HepG2 (cell line): ENCODE results near the gene NPDC1. TPM values are rescaled to one million over a fixed set of nuclear protein-coding genes. Genes with fewer than 3 reads are reported as not detected.

ENCODE experiments used
- GMEB1 ChIP-seq: sonication (generic); formaldehyde crosslinking; IDR thresholded peaks from 2 replicates; pipeline ENCODE4 v1.5.1; 2020; ENCODE audit warnings: missing genetic modification reagents, mild to moderate bottlenecking, borderline replicate concordance
- KDM3A ChIP-seq: IDR thresholded peaks from 2 replicates; pipeline ENCODE4 v1.6.1; 2018; ENCODE audit warnings: low read depth, missing compliant biosample characterization
- KDM5B ChIP-seq: sonication (generic); formaldehyde crosslinking; IDR thresholded peaks from 2 replicates; pipeline ENCODE4 v1.4.0; 2020; ENCODE audit warnings: missing genetic modification reagents, mild to moderate bottlenecking, borderline replicate concordance
- LBX2 ChIP-seq: sonication (generic); formaldehyde crosslinking; IDR thresholded peaks from 2 replicates; pipeline ENCODE4 v1.5.0; 2020; ENCODE audit warnings: missing genetic modification reagents, mild to moderate bottlenecking, borderline replicate concordance
- PAX8 ChIP-seq: sonication (generic); formaldehyde crosslinking; IDR thresholded peaks from 2 replicates; pipeline ENCODE4 v1.8.0; 2022; ENCODE audit warnings: mild to moderate bottlenecking, missing genetic modification reagents, borderline replicate concordance
- PLRG1 ChIP-seq: fragments of 450-650 bp; conservative IDR thresholded peaks from 2 replicates; pipeline ENCODE4 v1.6.1; 2016
- PLSCR1 ChIP-seq: sonication (generic); formaldehyde crosslinking; IDR thresholded peaks from 2 replicates; pipeline ENCODE4 v1.5.0; 2020; ENCODE audit warnings: missing genetic modification reagents, mild to moderate bottlenecking, borderline replicate concordance
- SETDB1 ChIP-seq: sonication (generic); formaldehyde crosslinking; IDR thresholded peaks from 2 replicates; pipeline ENCODE4 v1.5.1; 2020; ENCODE audit warnings: missing genetic modification reagents, mild to moderate bottlenecking, borderline replicate concordance
- TFE3 ChIP-seq: IDR thresholded peaks from 2 replicates; pipeline ENCODE4 v1.6.1; 2016
- WIZ ChIP-seq: sonication (generic); formaldehyde crosslinking; IDR thresholded peaks from 2 replicates; pipeline ENCODE4 v1.5.1; 2020; ENCODE audit warnings: mild to moderate bottlenecking, missing genetic modification reagents
- XRCC5 ChIP-seq: fragments of 200-400 bp; formaldehyde crosslinking; optimal IDR thresholded peaks from 2 replicates; pipeline ENCODE3; 2017; ENCODE audit warnings: mild to moderate bottlenecking, low read length
- ZFP1 ChIP-seq: IDR thresholded peaks from 2 replicates; pipeline ENCODE4 v1.6.1; 2016
- ZNF274 ChIP-seq: sonication (generic); formaldehyde crosslinking; IDR thresholded peaks from 2 replicates; pipeline ENCODE4 v1.5.1; 2020; ENCODE audit warnings: mild to moderate bottlenecking, missing genetic modification reagents
- ZNF549 ChIP-seq: sonication (generic); formaldehyde crosslinking; IDR thresholded peaks from 2 replicates; pipeline ENCODE4 v1.5.0; 2020; ENCODE audit warnings: missing genetic modification reagents
- ZNF550 ChIP-seq: sonication (generic); formaldehyde crosslinking; IDR thresholded peaks from 2 replicates; pipeline ENCODE4 v1.4.0; 2020; ENCODE audit warnings: mild to moderate bottlenecking, missing genetic modification reagents, borderline replicate concordance
- ZNF614 ChIP-seq: IDR thresholded peaks from 2 replicates; pipeline ENCODE4 v1.6.1; 2018; ENCODE audit warnings: missing biosample characterization, missing genetic modification reagents, inconsistent platforms, borderline replicate concordance
- ZNF761 ChIP-seq: sonication (generic); formaldehyde crosslinking; conservative IDR thresholded peaks from 2 replicates; pipeline ENCODE4 v1.4.0; 2020; ENCODE audit warnings: mild to moderate bottlenecking, missing genetic modification reagents
- ZNF772 ChIP-seq: sonication (generic); formaldehyde crosslinking; IDR thresholded peaks from 2 replicates; pipeline ENCODE4 v1.5.0; 2020; ENCODE audit warnings: mild to moderate bottlenecking, missing genetic modification reagents
- polyA plus RNA-seq, 8 experiments: library from polyadenylated mRNA; depleted of rRNA in 3 of 8; stranded (reverse) in 7 of 8; unstranded in 1 of 8; fragments of >200 nt; fragmentation: Illumina TruSeq in 4 of 8; extraction: Trizol in 4 of 8; gene quantifications; 2 replicates each; pipeline versions ENCODE4 v1.2.1 to v1.2.3, GENCODE V29; 2011 to 2016; ENCODE audit warnings: low read depth in 4 of 8, missing spikeins in 1 of 8, mixed read lengths in 1 of 8; ENCODE audit not compliant: insufficient read depth in 1 of 8
- total RNA-seq, 5 experiments: library from RNA; depleted of rRNA; stranded (reverse); fragments of >200 nt; fragmentation: Illumina TruSeq; extraction: Trizol; gene quantifications; 2 replicates each; pipeline ENCODE4 v1.2.3, GENCODE V29; 2016; ENCODE audit warnings: low read depth in 1 of 5

NPDC1 gene
- total and polyA plus RNA-seq, 2 of the 13 experiments (the other 11 are each of a cell fraction or from before 2014, with no cell fraction given): 0.84 to 5.4 TPM

- TF ChIP-seq LBX2 (CRISPR knock-in tag) (peak; percentile 35; the same call in 1 of the 2 replicates), KDM3A (CRISPR knock-in tag) (no peak), ZNF614 (no peak), KDM5B (peak; percentile 23; the same call in 1 of the 2 replicates), SETDB1 (no peak), XRCC5 (no peak), ZNF549 (CRISPR knock-in tag) (no peak), PLSCR1 (no peak), TFE3 (0 out of 2 replicates have a peak, but pooled peaks have one; percentile 16), PAX8 (no peak), ZFP1 (CRISPR knock-in tag) (no peak), ZNF550 (CRISPR knock-in tag) (no peak), ZNF761 (CRISPR knock-in tag) (0 out of 2 replicates have a peak, but pooled peaks have one; percentile 23), ZNF772 (CRISPR knock-in tag) (no peak), ZNF274 (CRISPR knock-in tag) (peak; percentile 51; the same call in 1 of the 2 replicates), GMEB1 (CRISPR knock-in tag) (no peak), PLRG1 (no peak), WIZ (no peak)
These were observed 24.4 kb upstream of the NPDC1 start, which contains the start of gene SAPCD2 (continued) for GRCh38 chr9:137070201-137070905.
